DOHH2 (cell line): ENCODE results near the gene BTG2.
A peak's percentile ranks its signal among the peaks of the same experiment; 100 is the strongest.
"Not testable (repeated sequence)": the region's sequence is repeated elsewhere in the genome, so short reads cannot be mapped to it uniquely, and the experiment has no call there.

Experiments used
- H3F3A ChIP-seq: fragments of 200-600 bp; sonication (generic), shearing (Covaris generic); 2 replicates; pipeline ENCODE4 v1.6.0; 2016; ENCODE audit warnings: antibody characterized with exemption, mild to moderate bottlenecking; ENCODE audit not compliant: control insufficient read depth, insufficient read depth
- H3K27ac ChIP-seq: fragments of 200-600 bp; sonication (generic); 2 replicates; pipeline ENCODE4 v1.5.1; 2014; ENCODE audit warnings: low read depth, mild to moderate bottlenecking, low read length, moderate library complexity
- H3K27me3 ChIP-seq: fragments of 200-600 bp; sonication (generic); 2 replicates; pipeline ENCODE4 v1.6.1; 2014; ENCODE audit warnings: mild to moderate bottlenecking, low read length, mixed read lengths; ENCODE audit not compliant: control insufficient read depth
- H3K36me3 ChIP-seq: fragments of 200-600 bp; sonication (generic); 2 replicates; pipeline ENCODE4 v1.6.1; 2014; ENCODE audit warnings: mild to moderate bottlenecking, low read length, moderate library complexity, mixed read lengths; ENCODE audit not compliant: control insufficient read depth
- H3K4me1 ChIP-seq: fragments of 200-600 bp; sonication (generic); 2 replicates; pipeline ENCODE4 v1.6.1; 2014; ENCODE audit warnings: mild to moderate bottlenecking, low read length, mixed read lengths; ENCODE audit not compliant: control insufficient read depth
- H3K4me2 ChIP-seq: fragments of 200-600 bp; sonication (generic); 2 replicates; pipeline ENCODE4 v1.6.0; 2014; ENCODE audit warnings: mild to moderate bottlenecking, low read length, moderate library complexity
- H3K4me3 ChIP-seq: fragments of 200-600 bp; sonication (generic); 2 replicates; pipeline ENCODE4 v1.5.1; 2014; ENCODE audit warnings: mild to moderate bottlenecking, low read length, mixed read lengths
- H3K79me2 ChIP-seq: fragments of 200-600 bp; sonication (generic); 2 replicates; pipeline ENCODE4 v1.6.1; 2014; ENCODE audit warnings: mild to moderate bottlenecking, low read length, mixed read lengths; ENCODE audit not compliant: control insufficient read depth
- H3K9me2 ChIP-seq: fragments of 200-600 bp; sonication (generic); replicated peaks from 2 replicates; pipeline ENCODE4 v1.6.1; 2014; ENCODE audit warnings: mild to moderate bottlenecking, low read length, mixed read lengths; ENCODE audit not compliant: control insufficient read depth
- H3K9me3 ChIP-seq: fragments of 200-600 bp; sonication (generic); 2 replicates; pipeline ENCODE4 v1.6.1; 2014; ENCODE audit warnings: antibody characterized with exemption, low read length, mixed read lengths; ENCODE audit not compliant: control insufficient read depth, insufficient read depth
- H4K20me1 ChIP-seq: fragments of 200-600 bp; sonication (generic); 2 replicates; pipeline ENCODE4 v1.6.0; 2014; ENCODE audit warnings: low read depth, mild to moderate bottlenecking, antibody characterized with exemption, low read length, moderate library complexity; ENCODE audit not compliant: control insufficient read depth, insufficient read depth
- CTCF ChIP-seq: fragments of 200-600 bp; sonication (generic); IDR thresholded peaks from one replicate; pipeline ENCODE4 v1.5.1; 2014; ENCODE audit warnings: antibody characterized with exemption, mild to moderate bottlenecking, low read depth, low read length; ENCODE audit not compliant: poor library complexity, severe bottlenecking
- EZH2phosphoT487 ChIP-seq: fragments of 200-600 bp; sonication (generic); IDR thresholded peaks from 2 replicates; pipeline ENCODE4 v1.6.1; 2017; ENCODE audit warnings: borderline replicate concordance, mild to moderate bottlenecking, antibody characterized with exemption, low read length, moderate library complexity, mixed read lengths

Gene BTG2

GRCh38 chr1:203304919-203305808, at the start of gene BTG2:
TSS of gene BTG2 (plus strand) at chr1:203305519. CDS start at chr1:203305607, 88 bp downstream.
- Histone ChIP-seq H3K27ac (peak within 1 kb of the TSS; percentile 99), H3K79me2 (peaks cover 79% of the 10 kb centered on the region), H3K27me3 (no peaks in the 10 kb centered on the region), H3K9me3 (no peaks in the 10 kb centered on the region), H4K20me1 (peaks cover 34% of the 10 kb centered on the region), H3K36me3 (peaks cover 66% of the 10 kb centered on the region), H3K4me2 (peak within 1 kb of the TSS; percentile 100), H3F3A (peaks cover 73% of the 10 kb centered on the region), H3K4me1 (peaks cover 78% of the 10 kb centered on the region), H3K9me2 (no peaks in the 10 kb centered on the region), H3K4me3 (peak within 1 kb of the TSS; percentile 99)
- TF ChIP-seq CTCF (no peak), EZH2phosphoT487 (no peak)

- not testable (repeated sequence) for H3K4me1 ChIP-seq, H3K27ac ChIP-seq, H3K4me3 ChIP-seq, H3K9me3 ChIP-seq, H3K79me2 ChIP-seq, H3K9me2 ChIP-seq, H3K36me3 ChIP-seq, H3K4me2 ChIP-seq, H4K20me1 ChIP-seq, H3F3A ChIP-seq
- H3K27me3 ChIP-seq = peaks cover 29% of the 10 kb centered on the region
Measured at GRCh38 chr1:203256636-203257035, 48.7 kb upstream of the BTG2 start.

GRCh38 chr1:203263496-203263895, 41.8 kb upstream of the BTG2 start:
- Histone ChIP-seq H3F3A (no peaks in the 10 kb centered on the region), H3K9me3 (no peaks in the 10 kb centered on the region), H3K27me3 (no peaks in the 10 kb centered on the region), H3K27ac (no peak overlapping the region), H3K79me2 (no peaks in the 10 kb centered on the region), H4K20me1 (no peaks in the 10 kb centered on the region), H3K36me3 (no peaks in the 10 kb centered on the region), H3K4me2 (peak overlapping the region; percentile 42), H3K4me3 (0 out of 2 replicates have a peak overlapping the region, but pooled peaks have one; percentile 7), H3K4me1 (peaks cover 42% of the 10 kb centered on the region), H3K9me2 (no peaks in the 10 kb centered on the region)
- TF ChIP-seq CTCF (peak; percentile 31), EZH2phosphoT487 (no peak)

GRCh38 chr1:203264052-203264501, 41.2 kb upstream of the BTG2 start:
- H3K79me2 ChIP-seq = no peaks in the 10 kb centered on the region
- no peak overlapping the region for H3K4me3 ChIP-seq
- TF ChIP-seq EZH2phosphoT487 = no peak
- no peak for TF ChIP-seq CTCF
- no peaks in the 10 kb centered on the region for H3K9me2 ChIP-seq
- H3K9me3 ChIP-seq = no peaks in the 10 kb centered on the region
- H3K27me3 ChIP-seq = no peaks in the 10 kb centered on the region
- H3F3A ChIP-seq = no peaks in the 10 kb centered on the region
- H3K4me2 ChIP-seq = peak overlapping the region; percentile 42
- H3K4me1 ChIP-seq = peaks cover 47% of the 10 kb centered on the region
- H3K27ac ChIP-seq = no peak overlapping the region
- no peaks in the 10 kb centered on the region for H4K20me1 ChIP-seq
- no peaks in the 10 kb centered on the region for H3K36me3 ChIP-seq
